IMR-90 (cell line): ENCODE measurements around the gene NFYC.

ENCODE experiments used
- RAD21 ChIP-seq: IDR thresholded peaks from 2 replicates; pipeline ENCODE4 v1.6.1; 2012; ENCODE audit warnings: low read length, improper control_type of control experiment
- RCOR1 ChIP-seq: IDR thresholded peaks from 2 replicates; pipeline ENCODE4 v1.6.1; 2012; ENCODE audit warnings: mild to moderate bottlenecking, low read length, improper control_type of control experiment; ENCODE audit not compliant: insufficient replicate concordance
- RFX5 ChIP-seq: IDR thresholded peaks from 2 replicates; pipeline ENCODE4 v1.8.0; 2012; ENCODE audit warnings: low read depth, mild to moderate bottlenecking, low read length, moderate library complexity
- SMC3 ChIP-seq: fragments of 150-350 bp; IDR thresholded peaks from 2 replicates; pipeline ENCODE4 v1.6.1; 2016; ENCODE audit warnings: low read depth, mild to moderate bottlenecking, antibody characterized with exemption, low read length, moderate library complexity
- TF ChIP-seq, protein P1 (sequence below): conservative IDR thresholded peaks from 2 replicates; pipeline ENCODE4 v1.5.1; 2012; ENCODE audit warnings: mild to moderate bottlenecking, low read depth, low read length, improper control_type of control experiment
- TF ChIP-seq, protein P2 (sequence below): fragments of 150-350 bp; IDR thresholded peaks from 2 replicates; pipeline ENCODE4 v1.6.1; 2017; ENCODE audit warnings: mild to moderate bottlenecking, antibody characterized with exemption, low read length, low read depth

DNA sequence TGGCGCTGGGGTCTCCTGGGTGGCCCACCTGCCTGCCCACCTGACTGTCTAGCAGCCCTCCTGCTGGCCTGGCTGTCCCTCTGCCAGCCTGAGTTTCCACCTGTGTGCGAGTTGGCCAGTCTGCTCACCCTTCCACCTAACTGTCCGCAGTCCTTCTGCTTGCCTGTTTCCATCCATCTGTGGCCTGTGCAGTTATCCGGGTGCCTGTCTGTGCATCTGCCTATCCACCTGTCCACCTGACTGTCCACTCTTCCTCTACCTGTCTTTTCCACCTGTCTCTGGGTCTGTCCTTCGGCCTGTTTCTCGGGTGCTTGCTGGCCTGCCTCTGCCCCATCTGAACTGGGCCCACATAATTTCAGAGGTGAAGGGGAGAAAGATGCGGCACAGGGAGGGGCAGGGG is 93.9 kb downstream of the NFYC start:
- TF ChIP-seq RAD21 (no peak), RCOR1 (no peak), RFX5 (no peak), SMC3 (no peak)
- TF ChIP-seq, protein P1, sequence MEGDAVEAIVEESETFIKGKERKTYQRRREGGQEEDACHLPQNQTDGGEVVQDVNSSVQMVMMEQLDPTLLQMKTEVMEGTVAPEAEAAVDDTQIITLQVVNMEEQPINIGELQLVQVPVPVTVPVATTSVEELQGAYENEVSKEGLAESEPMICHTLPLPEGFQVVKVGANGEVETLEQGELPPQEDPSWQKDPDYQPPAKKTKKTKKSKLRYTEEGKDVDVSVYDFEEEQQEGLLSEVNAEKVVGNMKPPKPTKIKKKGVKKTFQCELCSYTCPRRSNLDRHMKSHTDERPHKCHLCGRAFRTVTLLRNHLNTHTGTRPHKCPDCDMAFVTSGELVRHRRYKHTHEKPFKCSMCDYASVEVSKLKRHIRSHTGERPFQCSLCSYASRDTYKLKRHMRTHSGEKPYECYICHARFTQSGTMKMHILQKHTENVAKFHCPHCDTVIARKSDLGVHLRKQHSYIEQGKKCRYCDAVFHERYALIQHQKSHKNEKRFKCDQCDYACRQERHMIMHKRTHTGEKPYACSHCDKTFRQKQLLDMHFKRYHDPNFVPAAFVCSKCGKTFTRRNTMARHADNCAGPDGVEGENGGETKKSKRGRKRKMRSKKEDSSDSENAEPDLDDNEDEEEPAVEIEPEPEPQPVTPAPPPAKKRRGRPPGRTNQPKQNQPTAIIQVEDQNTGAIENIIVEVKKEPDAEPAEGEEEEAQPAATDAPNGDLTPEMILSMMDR: no peak
- TF ChIP-seq, protein P2, sequence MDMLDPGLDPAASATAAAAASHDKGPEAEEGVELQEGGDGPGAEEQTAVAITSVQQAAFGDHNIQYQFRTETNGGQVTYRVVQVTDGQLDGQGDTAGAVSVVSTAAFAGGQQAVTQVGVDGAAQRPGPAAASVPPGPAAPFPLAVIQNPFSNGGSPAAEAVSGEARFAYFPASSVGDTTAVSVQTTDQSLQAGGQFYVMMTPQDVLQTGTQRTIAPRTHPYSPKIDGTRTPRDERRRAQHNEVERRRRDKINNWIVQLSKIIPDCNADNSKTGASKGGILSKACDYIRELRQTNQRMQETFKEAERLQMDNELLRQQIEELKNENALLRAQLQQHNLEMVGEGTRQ: no peak
